ENCODE results near the gene STARD13. TPM values are rescaled to one million over a fixed set of nuclear protein-coding genes. Genes with fewer than 3 reads are reported as not detected.

STARD13 gene
- total RNA-seq, 2 donors from 2014 or later, result 43.9 to 47.1 TPM

- H3K27me3 ChIP-seq (replicated peaks; ENCODE audit: insufficient read depth), result no peaks in the 10 kb centered on the region
- DNase-seq (ENCODE audit: low spot score) (no peak), ATAC-seq (ENCODE audit: insufficient number of reproducible peaks, low FRiP score, low read depth) (peak; percentile 36)
- H3K4me3 ChIP-seq, result peak overlapping the region; percentile 77
- peak overlapping the region; percentile 76 to 83 for H3K27ac ChIP-seq
- TF ChIP-seq CTCF (IDR thresholded peaks at IDR 0.05), result no peak
- H3K9me3 ChIP-seq, result no peaks in the 10 kb centered on the region
- H3K4me1 ChIP-seq (ENCODE audit: control insufficient read depth in 1 of 2, low read depth in 2 of 2), result peaks cover 16 to 53% of the 10 kb centered on the region in 2 donors
- H3K36me3 ChIP-seq, result no peaks in the 10 kb centered on the region
These were observed 79.7 kb downstream of the STARD13 start for GRCh38 chr13:33205804-33206221.

- H3K27me3 ChIP-seq (replicated peaks; ENCODE audit: insufficient read depth), result no peaks in the 10 kb centered on the region
- peak overlapping the region; percentile 77 for H3K4me3 ChIP-seq
- TF ChIP-seq CTCF (IDR thresholded peaks at IDR 0.05), result no peak
- ATAC-seq (ENCODE audit: insufficient number of reproducible peaks, low FRiP score, low read depth) (no peak), DNase-seq (ENCODE audit: low spot score) (no peak)
- no peaks in the 10 kb centered on the region for H3K9me3 ChIP-seq
- H3K4me1 ChIP-seq (ENCODE audit: control insufficient read depth in 1 of 2, low read depth in 2 of 2), result peaks cover 16 to 58% of the 10 kb centered on the region in 2 donors
- no peaks in the 10 kb centered on the region for H3K36me3 ChIP-seq
- peak overlapping the region; percentile 76 to 83 for H3K27ac ChIP-seq
These were observed 80.3 kb downstream of the STARD13 start for GRCh38 chr13:33205224-33205623.

- peak overlapping the region; percentile 77 for H3K4me3 ChIP-seq
- no peaks in the 10 kb centered on the region for H3K36me3 ChIP-seq
- peak; percentile 53 for ATAC-seq (ENCODE audit: insufficient number of reproducible peaks, low FRiP score, low read depth)
- TF ChIP-seq CTCF (IDR thresholded peaks at IDR 0.05), result no peak
- H3K27me3 ChIP-seq (replicated peaks; ENCODE audit: insufficient read depth), result no peaks in the 10 kb centered on the region
- peak overlapping the region; percentile 76 to 83 for H3K27ac ChIP-seq
- no peaks in the 10 kb centered on the region for H3K9me3 ChIP-seq
- DNase-seq (ENCODE audit: low spot score), result peak; percentile 36
- peaks cover 25 to 67% of the 10 kb centered on the region in 2 donors for H3K4me1 ChIP-seq (ENCODE audit: control insufficient read depth in 1 of 2, low read depth in 2 of 2)
These were observed 81.2 kb downstream of the STARD13 start for GRCh38 chr13:33204130-33204927.

- Histone ChIP-seq H3K4me1 (ENCODE audit: control insufficient read depth in 1 of 2, low read depth in 2 of 2) (peaks cover 28 to 73% of the 10 kb centered on the region in 2 donors), H3K4me3 (peak overlapping the region; percentile 4), H3K9me3 (no peaks in the 10 kb centered on the region), H3K36me3 (no peaks in the 10 kb centered on the region), H3K27me3 (replicated peaks; ENCODE audit: insufficient read depth) (no peaks in the 10 kb centered on the region), H3K27ac (peak overlapping the region in 1 of 2 donors; percentile 2)
- no peak for DNase-seq (ENCODE audit: low spot score)
- no peak for ATAC-seq (ENCODE audit: insufficient number of reproducible peaks, low FRiP score, low read depth)
- TF ChIP-seq CTCF (IDR thresholded peaks at IDR 0.05), result no peak
These were observed 82.8 kb downstream of the STARD13 start for GRCh38 chr13:33202644-33203169.

GRCh38 chr13:33201659-33202058 lies 83.9 kb downstream of the STARD13 start:
- Histone ChIP-seq H3K4me3 (no peak overlapping the region), H3K27ac (no peak overlapping the region), H3K4me1 (ENCODE audit: control insufficient read depth in 1 of 2, low read depth in 2 of 2) (peaks cover 23 to 67% of the 10 kb centered on the region in 2 donors), H3K36me3 (no peaks in the 10 kb centered on the region), H3K27me3 (replicated peaks; ENCODE audit: insufficient read depth) (no peaks in the 10 kb centered on the region), H3K9me3 (no peaks in the 10 kb centered on the region)
- ATAC-seq (ENCODE audit: insufficient number of reproducible peaks, low FRiP score, low read depth), result no peak
- no peak for DNase-seq (ENCODE audit: low spot score)
- TF ChIP-seq CTCF (IDR thresholded peaks at IDR 0.05), result no peak
